Subcutaneous abdominal adipose tissue (tissue), 5 donors: ENCODE results near the gene C3orf22.
A peak's percentile ranks its signal among the peaks of the same experiment; 100 is the strongest.
"Not testable (repeated sequence)": the region's sequence is repeated elsewhere in the genome, so short reads cannot be mapped to it uniquely, and the experiment has no call there.

Experiments
- H3K27ac ChIP-seq: one replicate; pipeline ENCODE4 v1.7.0; 2013; ENCODE audit warnings: low read depth, mild to moderate bottlenecking, inconsistent platforms, low read length, moderate library complexity
- H3K27me3 ChIP-seq, 5 donors: one replicate each; pipeline ENCODE4 v1.7.0; 2013; ENCODE audit warnings: low read length in 5 of 5, inconsistent platforms in 1 of 5; ENCODE audit not compliant: control insufficient read depth in 5 of 5, insufficient read depth in 4 of 5
- H3K36me3 ChIP-seq, 5 donors: one replicate each; pipeline ENCODE4 v1.7.0; 2013; ENCODE audit warnings: low read length in 5 of 5; ENCODE audit not compliant: control insufficient read depth in 5 of 5, insufficient read depth in 5 of 5
- H3K4me1 ChIP-seq, 5 donors: one replicate each; pipeline ENCODE4 v1.7.0; 2013; ENCODE audit warnings: low read length in 5 of 5, mild to moderate bottlenecking in 3 of 5, moderate library complexity in 1 of 5; ENCODE audit not compliant: control insufficient read depth in 5 of 5, insufficient read depth in 5 of 5
- H3K4me3 ChIP-seq, 5 donors: one replicate each; pipeline ENCODE4 v1.7.0; 2013; ENCODE audit warnings: low read length in 5 of 5, low read depth in 1 of 5
- H3K9ac ChIP-seq, 5 donors: one replicate each; pipeline ENCODE4 v1.7.0; 2013; ENCODE audit warnings: low read length in 5 of 5, mild to moderate bottlenecking in 4 of 5, moderate library complexity in 3 of 5
- H3K9me3 ChIP-seq, 5 donors: one replicate each; pipeline ENCODE4 v1.7.0; 2013; ENCODE audit warnings: low read length in 5 of 5; ENCODE audit not compliant: control insufficient read depth in 5 of 5
- donor health status: healthy.
- donor health status: healthy.
- donor health status: healthy.
- donor health status: healthy.
- donor health status: healthy.

C3orf22 gene

GRCh38 chr3:126537116-126537729, 21.5 kb downstream of the C3orf22 start:
- Histone ChIP-seq H3K9ac (no peak overlapping the region), H3K27me3 (peaks cover 18 to 38% (median 29%) of the 10 kb centered on the region in 5 donors), H3K27ac (no peak overlapping the region), H3K4me1 (peaks cover 3 to 29% (median 14%) of the 10 kb centered on the region in 5 donors), H3K9me3 (no peaks in the 10 kb centered on the region), H3K4me3 (no peak overlapping the region), H3K36me3 (no peaks in the 10 kb centered on the region)

- Histone ChIP-seq H3K27ac (no peak overlapping the region), H3K9me3 (no peaks in the 10 kb centered on the region), H3K9ac (no peak overlapping the region), H3K27me3 (peaks cover 12 to 37% (median 22%) of the 10 kb centered on the region in 5 donors), H3K4me3 (no peak overlapping the region), H3K4me1 (peaks cover 3 to 18% (median 11%) of the 10 kb centered on the region in 5 donors), H3K36me3 (no peaks in the 10 kb centered on the region)
Observed at GRCh38 chr3:126536126-126536525, 22.6 kb downstream of the C3orf22 start.

- Histone ChIP-seq H3K4me3 (no peak overlapping the region), H3K9ac (no peak overlapping the region), H3K27me3 (peaks cover 12 to 32% (median 19%) of the 10 kb centered on the region in 5 donors), H3K9me3 (no peaks in the 10 kb centered on the region), H3K4me1 (peaks cover 3 to 17% (median 7%) of the 10 kb centered on the region in 5 donors), H3K36me3 (no peaks in the 10 kb centered on the region), H3K27ac (no peak overlapping the region)
Observed at GRCh38 chr3:126535636-126536035, 23.1 kb downstream of the C3orf22 start.

- Histone ChIP-seq H3K27me3 (peaks cover 12 to 29% (median 18%) of the 10 kb centered on the region in 5 donors), H3K4me1 (peaks cover 0 to 17% (median under 1%) of the 10 kb centered on the region in 5 donors)
- H3K9me3 ChIP-seq, H3K36me3 ChIP-seq, H3K4me3 ChIP-seq, H3K27ac ChIP-seq, H3K9ac ChIP-seq: not testable (repeated sequence)
Observed at GRCh38 chr3:126534716-126535115, 24.0 kb downstream of the C3orf22 start.

DNA sequence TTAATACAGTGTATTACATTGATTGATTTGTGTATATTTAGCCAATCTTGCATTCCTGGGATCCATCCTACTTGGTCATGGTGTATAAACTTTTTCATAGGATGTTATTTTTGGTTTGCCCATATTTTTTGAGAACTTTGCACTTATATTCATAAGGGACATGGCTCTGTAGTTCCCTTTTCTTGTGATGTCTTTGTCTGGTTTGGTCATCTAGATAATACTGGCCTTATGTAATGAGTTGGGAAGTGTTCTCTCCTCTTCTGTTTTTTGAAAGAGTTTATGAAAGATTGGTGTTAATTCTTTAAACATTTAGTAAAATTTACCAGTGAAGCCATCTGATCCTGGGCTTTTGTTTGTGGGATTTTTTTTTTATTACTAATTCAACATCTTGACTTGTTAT, 25.2 kb downstream of the C3orf22 start:
- Histone ChIP-seq H3K4me3 (no peak overlapping the region), H3K27ac (no peak overlapping the region), H3K9ac (no peak overlapping the region), H3K27me3 (peaks cover 12 to 29% (median 18%) of the 10 kb centered on the region in 5 donors), H3K9me3 (no peaks in the 10 kb centered on the region), H3K4me1 (peaks cover 0 to 20% (median 0%) of the 10 kb centered on the region in 5 donors), H3K36me3 (no peaks in the 10 kb centered on the region)

- Histone ChIP-seq H3K36me3 (no peaks in the 10 kb centered on the region), H3K27me3 (peaks cover 3 to 13% (median 8%) of the 10 kb centered on the region in 5 donors), H3K4me1 (peaks cover 0 to 20% (median 0%) of the 10 kb centered on the region in 5 donors), H3K4me3 (no peak overlapping the region), H3K27ac (no peak overlapping the region), H3K9me3 (no peaks in the 10 kb centered on the region), H3K9ac (no peak overlapping the region)
Observed at GRCh38 chr3:126531051-126531330, 27.7 kb downstream of the C3orf22 start.

DNA sequence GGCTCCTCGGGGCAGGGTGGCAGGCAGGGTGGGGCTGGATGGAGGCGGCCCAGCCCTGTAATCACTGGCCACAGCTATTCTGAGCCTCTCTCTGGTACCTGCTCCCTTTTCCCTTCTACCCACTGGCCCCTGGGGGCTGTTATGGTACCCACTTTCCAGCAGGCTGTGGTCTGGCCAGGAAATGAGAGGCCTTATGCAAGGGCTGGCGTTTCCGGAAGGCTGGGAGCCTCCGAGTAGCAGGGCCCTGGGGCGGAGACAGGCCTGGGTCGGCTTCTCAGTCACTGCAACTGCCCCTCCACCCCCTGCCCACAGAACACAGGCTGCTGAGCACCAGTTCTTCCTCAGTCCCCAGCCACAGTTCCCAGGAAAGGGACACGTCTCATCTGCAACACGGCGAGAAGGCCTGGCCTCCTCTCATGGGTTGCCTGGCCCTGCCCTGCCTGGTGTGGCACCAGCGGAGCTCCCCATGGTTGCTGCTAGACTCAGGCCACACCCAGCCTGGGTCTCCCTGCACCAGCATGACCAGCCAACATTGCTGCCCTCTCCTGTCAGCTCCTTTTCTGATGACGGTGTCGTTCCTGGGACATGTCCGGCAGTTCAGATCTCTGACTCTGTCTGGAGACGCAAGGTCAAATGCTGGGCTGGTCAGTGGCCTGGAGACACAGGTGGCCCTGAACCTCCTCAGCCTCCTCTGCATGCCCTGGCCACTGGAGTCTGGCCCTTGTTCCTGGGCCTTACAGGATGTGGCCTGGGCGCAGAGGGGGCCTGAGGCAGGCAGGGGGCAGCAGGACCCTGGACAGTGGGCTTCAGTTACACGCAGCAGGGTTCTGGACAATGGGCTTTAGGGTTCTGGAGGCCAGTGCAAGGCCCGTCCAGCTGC, 28.3 kb downstream of the C3orf22 start:
- peaks cover 0 to 11% (median 4%) of the 10 kb centered on the region in 5 donors for H3K27me3 ChIP-seq
- H3K9ac ChIP-seq: peak overlapping the region in 1 of 5 donors; percentile 29
- no peak overlapping the region for H3K4me3 ChIP-seq
- H3K36me3 ChIP-seq: no peaks in the 10 kb centered on the region
- H3K4me1 ChIP-seq: peaks cover 0 to 20% (median 0%) of the 10 kb centered on the region in 5 donors
- H3K9me3 ChIP-seq: no peaks in the 10 kb centered on the region
- no peak overlapping the region for H3K27ac ChIP-seq

- peaks cover 0 to 9% (median 3%) of the 10 kb centered on the region in 5 donors for H3K27me3 ChIP-seq
- peak overlapping the region in 1 of 5 donors; percentile 29 for H3K9ac ChIP-seq
- no peaks in the 10 kb centered on the region for H3K36me3 ChIP-seq
- peaks cover 0 to 22% (median 3%) of the 10 kb centered on the region in 5 donors for H3K4me1 ChIP-seq
- H3K27ac ChIP-seq: no peak overlapping the region
- H3K4me3 ChIP-seq: no peak overlapping the region
- no peaks in the 10 kb centered on the region for H3K9me3 ChIP-seq
Observed at GRCh38 chr3:126529585-126530170, 29.1 kb downstream of the C3orf22 start.

- H3K9me3 ChIP-seq: no peaks in the 10 kb centered on the region
- H3K27ac ChIP-seq: no peak overlapping the region
- H3K27me3 ChIP-seq: peaks cover 0 to 8% (median 5%) of the 10 kb centered on the region in 5 donors
- peaks cover 0 to 28% (median 9%) of the 10 kb centered on the region in 5 donors for H3K4me1 ChIP-seq
- H3K4me3 ChIP-seq: no peak overlapping the region
- no peaks in the 10 kb centered on the region for H3K36me3 ChIP-seq
- H3K9ac ChIP-seq: no peak overlapping the region
Observed at GRCh38 chr3:126528800-126529541, 29.8 kb downstream of the C3orf22 start.
